Mammary epithelial cell (primary cell): Measurements from ENCODE around the gene PCDHGB4.

Experiments used
- EZH2 ChIP-seq: IDR thresholded peaks from 2 replicates; pipeline ENCODE4 v1.6.1; 2012; ENCODE audit warnings: low read length, inconsistent platforms, borderline replicate concordance
- TF ChIP-seq, protein P1 (sequence below), 2 donors: IDR thresholded peaks in 1 of 2; conservative IDR thresholded peaks in 1 of 2; 2 replicates each; pipeline ENCODE4 v1.5.1; 2011 to 2012; ENCODE audit warnings: inconsistent platforms in 2 of 2, low read length in 2 of 2, mild to moderate bottlenecking in 2 of 2, control low read depth in 1 of 2, low read depth in 1 of 2; ENCODE audit not compliant: insufficient read depth in 1 of 2; ENCODE audit errors: extremely low read depth in 1 of 2

DNA sequence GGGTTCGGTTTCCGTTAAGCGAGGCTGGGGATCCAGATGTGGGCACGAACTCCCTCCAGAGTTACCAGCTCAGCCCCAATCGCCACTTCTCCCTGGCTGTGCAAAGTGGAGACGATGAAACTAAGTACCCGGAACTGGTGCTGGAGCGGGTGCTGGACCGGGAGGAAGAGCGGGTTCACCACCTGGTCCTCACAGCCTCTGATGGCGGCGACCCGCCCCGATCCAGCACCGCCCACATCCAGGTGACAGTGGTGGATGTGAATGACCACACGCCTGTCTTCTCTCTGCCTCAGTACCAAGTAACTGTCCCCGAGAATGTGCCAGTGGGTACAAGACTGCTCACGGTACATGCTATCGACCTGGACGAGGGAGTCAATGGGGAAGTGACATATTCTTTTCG is 4.2 kb upstream of the PCDHGB4 start:
- TF ChIP-seq, protein P1, sequence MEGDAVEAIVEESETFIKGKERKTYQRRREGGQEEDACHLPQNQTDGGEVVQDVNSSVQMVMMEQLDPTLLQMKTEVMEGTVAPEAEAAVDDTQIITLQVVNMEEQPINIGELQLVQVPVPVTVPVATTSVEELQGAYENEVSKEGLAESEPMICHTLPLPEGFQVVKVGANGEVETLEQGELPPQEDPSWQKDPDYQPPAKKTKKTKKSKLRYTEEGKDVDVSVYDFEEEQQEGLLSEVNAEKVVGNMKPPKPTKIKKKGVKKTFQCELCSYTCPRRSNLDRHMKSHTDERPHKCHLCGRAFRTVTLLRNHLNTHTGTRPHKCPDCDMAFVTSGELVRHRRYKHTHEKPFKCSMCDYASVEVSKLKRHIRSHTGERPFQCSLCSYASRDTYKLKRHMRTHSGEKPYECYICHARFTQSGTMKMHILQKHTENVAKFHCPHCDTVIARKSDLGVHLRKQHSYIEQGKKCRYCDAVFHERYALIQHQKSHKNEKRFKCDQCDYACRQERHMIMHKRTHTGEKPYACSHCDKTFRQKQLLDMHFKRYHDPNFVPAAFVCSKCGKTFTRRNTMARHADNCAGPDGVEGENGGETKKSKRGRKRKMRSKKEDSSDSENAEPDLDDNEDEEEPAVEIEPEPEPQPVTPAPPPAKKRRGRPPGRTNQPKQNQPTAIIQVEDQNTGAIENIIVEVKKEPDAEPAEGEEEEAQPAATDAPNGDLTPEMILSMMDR (conservative IDR thresholded peaks at IDR 0.05 in 1 of 2, IDR thresholded peaks at IDR 0.05 in 1 of 2; ENCODE audit: extremely low read depth in 1 of 2, insufficient read depth in 1 of 2, low read depth in 1 of 2, low read length in 2 of 2): no peak
- no peak for TF ChIP-seq EZH2
